Loucy (cell line): ENCODE results near the gene ACER3.
"Not testable (repeated sequence)": the region's sequence is repeated elsewhere in the genome, so short reads cannot be mapped to it uniquely, and the experiment has no call there.

ENCODE experiments used
- H2AFZ ChIP-seq: fragments of 200-600 bp; sonication (generic); 2 replicates; pipeline ENCODE4 v1.6.0; 2016; ENCODE audit warnings: antibody characterized with exemption, mild to moderate bottlenecking, low read length, moderate library complexity
- H3F3A ChIP-seq: fragments of 200-600 bp; 2 replicates; pipeline ENCODE4 v1.6.0; 2016; ENCODE audit warnings: antibody characterized with exemption, low read depth, mild to moderate bottlenecking
- H3K27me3 ChIP-seq: fragments of 200-600 bp; sonication (generic); 2 replicates; pipeline ENCODE4 v1.6.1; 2014; ENCODE audit warnings: low read length, mild to moderate bottlenecking; ENCODE audit not compliant: insufficient read depth, poor library complexity, severe bottlenecking
- H3K36me3 ChIP-seq: fragments of 200-600 bp; sonication (generic); 2 replicates; pipeline ENCODE4 v1.6.1; 2016; ENCODE audit warnings: low read length; ENCODE audit not compliant: insufficient read depth
- H3K4me1 ChIP-seq: fragments of 200-600 bp; sonication (generic); 2 replicates; pipeline ENCODE4 v1.5.1; 2014; ENCODE audit warnings: low read length, mild to moderate bottlenecking; ENCODE audit not compliant: insufficient read depth, poor library complexity, severe bottlenecking
- H3K4me2 ChIP-seq: fragments of 200-600 bp; sonication (generic); 2 replicates; pipeline ENCODE4 v1.6.0; 2014; ENCODE audit warnings: antibody characterized with exemption, low read length, low read depth, mild to moderate bottlenecking; ENCODE audit not compliant: poor library complexity, severe bottlenecking
- H3K4me3 ChIP-seq: fragments of 200-600 bp; sonication (generic); 2 replicates; pipeline ENCODE4 v1.5.1; 2014; ENCODE audit warnings: low read length, mild to moderate bottlenecking, mixed read lengths; ENCODE audit not compliant: poor library complexity, severe bottlenecking
- H3K79me2 ChIP-seq: fragments of 200-600 bp; sonication (generic); 2 replicates; pipeline ENCODE4 v1.6.1; 2014; ENCODE audit warnings: low read length; ENCODE audit not compliant: insufficient read depth
- H3K9ac ChIP-seq: fragments of 200-600 bp; sonication (generic); 2 replicates; pipeline ENCODE4 v1.6.0; 2014; ENCODE audit warnings: mild to moderate bottlenecking, low read depth, low read length, moderate library complexity; ENCODE audit not compliant: poor library complexity, severe bottlenecking
- H3K9me2 ChIP-seq: fragments of 200-600 bp; sonication (generic); replicated peaks from 2 replicates; pipeline ENCODE4 v1.6.1; 2016; ENCODE audit warnings: low read depth, low read length, mixed read lengths
- H3K9me3 ChIP-seq: fragments of 200-600 bp; sonication (generic); 2 replicates; pipeline ENCODE4 v1.6.1; 2014; ENCODE audit warnings: mild to moderate bottlenecking, antibody characterized with exemption, low read length, low read depth; ENCODE audit not compliant: insufficient read depth
- H4K20me1 ChIP-seq: fragments of 200-600 bp; sonication (generic); 2 replicates; pipeline ENCODE4 v1.6.0; 2014; ENCODE audit warnings: antibody characterized with exemption, low read length, mild to moderate bottlenecking; ENCODE audit not compliant: insufficient read depth, poor library complexity, severe bottlenecking
- CTCF ChIP-seq: fragments of 200-600 bp; sonication (generic); conservative IDR thresholded peaks from 2 replicates; pipeline ENCODE4 v1.5.1; 2014; ENCODE audit warnings: mild to moderate bottlenecking, antibody characterized with exemption, low read length
- EZH2phosphoT487 ChIP-seq: fragments of 200-600 bp; IDR thresholded peaks from 2 replicates; pipeline ENCODE4 v1.6.1; 2018; ENCODE audit warnings: antibody characterized with exemption, mild to moderate bottlenecking, moderate library complexity, borderline replicate concordance

The ACER3 gene

DNA sequence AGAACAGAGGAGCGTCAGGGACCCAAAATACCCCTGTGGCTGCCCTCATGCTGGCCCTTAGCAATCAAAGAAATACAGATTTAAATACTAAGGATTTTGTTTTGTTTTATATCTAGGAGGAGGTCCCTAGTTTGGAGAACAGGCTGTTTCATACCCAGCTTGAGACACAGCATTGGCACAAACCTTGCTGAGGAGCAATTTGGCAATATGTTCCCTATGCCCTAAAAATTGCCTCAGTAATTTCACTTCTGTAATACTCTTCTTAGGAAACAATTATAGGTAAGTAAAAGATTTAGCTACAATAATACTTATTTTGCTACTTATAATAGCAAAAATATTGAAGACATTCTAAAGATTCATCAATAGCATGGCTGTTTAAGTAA is 40.5 kb upstream of the ACER3 start:
- Histone ChIP-seq H3K9ac (no peak overlapping the region), H3K27me3 (peaks cover 9% of the 10 kb centered on the region), H4K20me1 (no peaks in the 10 kb centered on the region), H3K36me3 (no peaks in the 10 kb centered on the region), H2AFZ (no peak overlapping the region), H3K4me2 (no peak overlapping the region), H3K9me2 (no peaks in the 10 kb centered on the region), H3F3A (no peaks in the 10 kb centered on the region), H3K4me1 (no peaks in the 10 kb centered on the region), H3K79me2 (no peaks in the 10 kb centered on the region), H3K9me3 (peaks cover 14% of the 10 kb centered on the region; the same call in 1 of the 2 replicates), H3K4me3 (no peak overlapping the region)
- TF ChIP-seq EZH2phosphoT487 (no peak), CTCF (no peak)

DNA sequence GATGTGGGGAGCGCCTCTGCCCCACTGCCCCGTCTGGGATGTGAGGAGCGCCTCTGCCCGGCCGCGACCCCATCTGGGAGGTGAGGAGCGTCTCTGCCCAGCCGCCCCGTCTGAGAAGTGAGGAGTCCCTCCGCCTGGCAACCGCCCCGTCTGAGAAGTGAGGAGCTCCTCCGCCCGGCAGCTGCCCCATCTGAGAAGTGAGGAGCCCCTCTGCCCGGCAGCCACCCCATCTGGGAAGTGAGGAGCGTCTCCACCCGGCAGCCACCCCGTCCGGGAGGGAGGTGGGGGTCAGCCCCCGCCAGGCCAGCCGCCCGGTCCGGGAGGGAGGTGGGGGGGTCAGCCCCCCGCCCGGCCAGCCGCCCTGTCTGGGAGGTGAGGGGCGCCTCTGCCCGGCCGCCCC is 39.3 kb upstream of the ACER3 start:
- not testable (repeated sequence) for H3K9ac ChIP-seq, H3K9me2 ChIP-seq, H3K4me3 ChIP-seq, H3F3A ChIP-seq, H3K36me3 ChIP-seq, H3K4me2 ChIP-seq, H3K27me3 ChIP-seq, H2AFZ ChIP-seq, H3K9me3 ChIP-seq, H4K20me1 ChIP-seq, H3K4me1 ChIP-seq, H3K79me2 ChIP-seq

DNA sequence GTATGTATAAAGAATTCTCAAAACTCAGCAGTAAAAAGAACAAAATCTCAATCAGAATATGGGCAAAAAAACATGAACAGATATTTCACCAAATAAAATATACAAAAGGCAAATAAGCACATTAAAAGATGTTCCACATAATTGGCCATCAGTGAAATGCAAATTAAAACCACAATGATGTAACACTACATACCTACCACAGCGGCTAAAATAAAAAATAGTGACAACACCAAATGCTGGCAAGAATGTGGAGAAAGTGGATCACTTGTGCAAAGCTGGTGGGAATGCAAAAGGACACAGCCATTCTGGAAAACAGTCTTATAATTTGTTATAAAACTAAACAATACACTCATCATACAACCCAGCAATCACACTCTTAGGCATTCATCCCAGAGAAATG is 38.3 kb upstream of the ACER3 start:
- H3K9me3 ChIP-seq, result no peaks in the 10 kb centered on the region
- no peak overlapping the region for H3K4me2 ChIP-seq
- no peak overlapping the region for H2AFZ ChIP-seq
- TF ChIP-seq EZH2phosphoT487 (no peak), CTCF (no peak)
- H3K9me2 ChIP-seq, result no peaks in the 10 kb centered on the region
- H3K9ac ChIP-seq, result no peak overlapping the region
- no peaks in the 10 kb centered on the region for H3F3A ChIP-seq
- H3K4me1 ChIP-seq, result peaks cover 6% of the 10 kb centered on the region
- H3K79me2 ChIP-seq, result no peaks in the 10 kb centered on the region
- no peaks in the 10 kb centered on the region for H4K20me1 ChIP-seq
- no peak overlapping the region for H3K4me3 ChIP-seq
- H3K27me3 ChIP-seq, result no peaks in the 10 kb centered on the region
- no peaks in the 10 kb centered on the region for H3K36me3 ChIP-seq

- H4K20me1 ChIP-seq, result no peaks in the 10 kb centered on the region
These were observed 37.2 kb upstream of the ACER3 start for GRCh38 chr11:76823481-76824028.

More at GRCh38 chr11:76823481-76824028, 37.2 kb upstream of the ACER3 start:
- H3K79me2 ChIP-seq, result no peaks in the 10 kb centered on the region
- TF ChIP-seq CTCF, result no peak
- TF ChIP-seq EZH2phosphoT487, result no peak
- no peaks in the 10 kb centered on the region for H3K9me3 ChIP-seq
- H3K9me2 ChIP-seq, result no peaks in the 10 kb centered on the region
- H3K36me3 ChIP-seq, result no peaks in the 10 kb centered on the region
- no peak overlapping the region for H3K4me3 ChIP-seq
- H2AFZ ChIP-seq, result no peak overlapping the region
- no peaks in the 10 kb centered on the region for H3F3A ChIP-seq
- H3K4me2 ChIP-seq, result no peak overlapping the region
- H3K9ac ChIP-seq, result no peak overlapping the region
- H3K27me3 ChIP-seq, result no peaks in the 10 kb centered on the region
- H3K4me1 ChIP-seq, result peaks cover 6% of the 10 kb centered on the region
